NCI-H1048 (cell line): ENCODE results near the gene CDS1.
"Not testable (repeated sequence)": the region's sequence is repeated elsewhere in the genome, so short reads cannot be mapped to it uniquely, and the experiment has no call there.

Experiments used
- DNase-seq: peaks from one replicate; lab custom pipeline; 2025; lab: John Stamatoyannopoulos, UW

Gene CDS1

DNA sequence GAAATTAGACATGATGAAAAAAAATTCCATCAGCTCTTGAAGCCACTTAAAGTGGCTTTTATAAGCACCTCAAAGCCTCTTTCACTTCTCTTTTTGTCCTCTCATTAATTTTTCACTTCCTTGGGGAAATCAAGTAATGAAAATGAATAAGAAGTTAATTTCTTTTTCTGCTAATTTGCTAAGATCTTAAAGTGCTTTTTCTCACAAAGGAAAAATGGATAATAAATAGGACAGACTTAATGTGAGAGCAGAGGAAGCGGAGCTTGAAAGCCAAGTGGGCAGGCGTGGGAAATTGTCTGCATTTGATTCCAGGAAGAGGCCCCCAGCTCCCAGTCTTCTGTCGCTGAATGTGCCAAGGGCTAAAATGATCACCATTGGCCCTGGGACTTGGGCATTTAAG is 28.6 kb downstream of the CDS1 start:
- DNase-seq = no peak

GRCh38 chr4:84614891-84615290 is 32.0 kb downstream of the CDS1 start:
- DNase-seq = no peak

DNA sequence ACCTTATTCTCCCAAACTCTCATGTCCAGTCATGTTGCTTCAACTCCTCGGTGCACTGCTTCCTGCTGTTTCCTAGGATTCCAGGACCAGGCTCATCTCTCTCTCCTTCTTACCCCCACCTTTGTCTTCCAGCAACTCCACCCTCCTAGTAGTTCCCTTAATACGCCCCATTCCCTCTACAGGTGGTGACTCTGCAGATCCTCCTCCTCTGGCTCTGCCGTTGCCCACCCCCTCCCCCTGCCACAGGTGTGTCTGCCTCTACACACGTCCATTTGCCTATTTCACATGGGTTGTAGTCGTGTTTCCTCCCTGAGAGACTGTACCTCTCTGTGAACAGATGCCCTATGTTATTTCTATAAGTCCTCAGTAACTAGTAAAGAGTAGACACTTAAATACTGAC is 32.4 kb downstream of the CDS1 start:
- DNase-seq = no peak

GRCh38 chr4:84622959-84623358 is 40.0 kb downstream of the CDS1 start:
- no peak for DNase-seq

DNA sequence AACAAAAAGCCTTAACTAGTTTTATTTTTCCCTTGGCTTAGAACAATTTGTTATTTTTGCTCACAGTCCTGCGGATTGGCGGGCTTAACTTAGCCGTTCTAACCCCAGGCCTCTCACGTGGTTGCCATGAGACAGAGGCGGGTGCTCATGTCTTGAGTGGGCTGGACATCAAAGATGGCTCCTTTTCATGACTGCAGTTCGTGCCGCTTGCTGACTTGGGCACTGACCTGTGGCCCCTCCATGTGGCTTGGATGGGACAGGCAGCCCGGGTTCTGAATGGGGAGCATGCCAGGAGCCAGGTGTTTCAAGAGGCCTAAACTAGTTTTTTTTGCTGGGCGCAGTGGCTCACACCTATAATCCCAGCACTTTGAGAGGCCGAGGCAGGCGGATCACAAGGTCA is 40.7 kb downstream of the CDS1 start:
- DNase-seq = no peak

GRCh38 chr4:84626673-84627072 is 43.7 kb downstream of the CDS1 start:
- no peak for DNase-seq

- DNase-seq = no peak
Measured at GRCh38 chr4:84631573-84631972, 48.6 kb downstream of the CDS1 start.

DNA sequence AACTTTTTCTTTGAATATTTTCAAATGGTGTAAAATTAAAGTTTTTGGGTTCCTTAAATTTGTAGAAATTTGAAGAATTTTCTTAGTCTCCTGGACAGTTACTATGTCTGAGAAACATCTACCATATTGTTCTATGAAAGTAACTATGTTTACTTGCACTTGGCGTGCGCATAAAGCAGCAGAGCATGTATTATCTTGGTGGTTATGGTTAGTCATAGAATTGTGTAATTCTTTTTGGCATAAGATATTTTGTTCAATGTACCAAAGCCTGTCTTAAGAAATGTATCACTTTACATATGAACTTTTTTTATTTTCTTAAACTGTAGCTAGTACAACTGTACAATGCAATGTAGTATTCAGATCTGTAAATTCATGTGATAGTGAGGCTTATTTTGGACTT is 49.2 kb downstream of the CDS1 start:
- DNase-seq = no peak

DNA sequence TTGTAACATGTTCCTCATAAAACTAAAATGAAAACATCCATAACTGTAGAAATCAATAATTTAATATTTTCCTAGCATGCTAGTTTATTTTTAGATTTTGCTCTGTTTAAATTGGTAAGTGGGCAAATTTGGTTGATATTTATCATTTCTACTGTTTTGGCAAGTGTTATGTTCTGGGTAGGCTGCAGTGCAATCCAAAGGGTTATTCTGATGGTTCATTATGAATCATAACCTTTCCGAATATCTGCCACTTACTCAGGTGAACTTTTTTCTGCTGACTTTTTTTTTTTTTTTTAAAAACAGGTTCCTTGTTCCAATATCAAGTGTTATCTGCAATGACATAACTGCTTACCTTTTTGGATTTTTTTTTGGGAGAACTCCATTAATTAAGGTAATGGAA is 52.0 kb downstream of the CDS1 start:
- no peak for DNase-seq

DNA sequence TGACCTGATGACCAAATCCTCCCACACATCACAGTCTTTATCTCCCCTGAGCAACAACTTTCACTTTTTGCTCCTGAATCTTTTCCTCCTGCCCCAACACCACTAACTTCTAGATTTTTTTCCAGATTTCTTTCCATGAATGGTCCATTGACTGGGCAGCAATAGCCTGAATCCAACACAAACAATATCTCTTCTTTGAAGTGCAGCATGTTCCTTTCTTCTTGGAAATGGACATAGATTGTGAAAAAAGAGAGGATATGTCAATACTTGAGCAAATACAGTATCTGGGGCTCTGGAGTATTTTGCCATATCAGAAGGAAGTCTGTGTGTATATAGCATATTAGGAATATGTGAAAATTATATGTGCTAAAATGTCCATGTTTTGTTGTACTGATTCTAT is 55.2 kb downstream of the CDS1 start:
- no peak for DNase-seq

GRCh38 chr4:84639145-84639544 is 56.2 kb downstream of the CDS1 start:
- no peak for DNase-seq

- no peak for DNase-seq
Measured at GRCh38 chr4:84644087-84644486, 61.2 kb downstream of the CDS1 start.

DNA sequence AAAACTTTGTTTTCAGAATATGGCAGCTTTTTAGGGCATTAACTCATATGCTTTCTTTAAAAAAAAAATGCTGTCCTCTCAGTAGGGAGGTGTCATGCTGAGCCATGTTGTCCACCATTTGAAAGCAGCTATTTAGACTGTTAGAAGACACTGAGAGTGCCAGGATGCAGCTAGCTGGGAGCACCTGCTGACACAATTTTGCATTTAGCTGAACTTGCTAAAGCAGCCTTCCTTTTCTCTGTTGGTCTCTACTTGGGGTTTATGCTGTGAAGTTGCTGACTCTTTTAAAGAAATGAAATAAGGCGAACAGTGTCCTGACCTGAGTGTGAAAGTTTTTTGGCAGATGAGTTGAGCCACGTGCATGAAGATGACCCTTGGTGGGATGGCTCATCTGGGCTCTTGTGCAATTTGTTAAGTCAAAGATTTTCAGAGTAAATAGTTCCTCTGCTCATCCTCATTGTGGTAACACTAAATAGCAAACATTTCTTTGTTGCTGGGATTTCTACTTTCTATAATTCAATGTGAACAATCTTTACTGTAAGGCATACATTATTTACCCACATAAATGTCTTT is 64.5 kb downstream of the CDS1 start:
- no peak for DNase-seq

DNA sequence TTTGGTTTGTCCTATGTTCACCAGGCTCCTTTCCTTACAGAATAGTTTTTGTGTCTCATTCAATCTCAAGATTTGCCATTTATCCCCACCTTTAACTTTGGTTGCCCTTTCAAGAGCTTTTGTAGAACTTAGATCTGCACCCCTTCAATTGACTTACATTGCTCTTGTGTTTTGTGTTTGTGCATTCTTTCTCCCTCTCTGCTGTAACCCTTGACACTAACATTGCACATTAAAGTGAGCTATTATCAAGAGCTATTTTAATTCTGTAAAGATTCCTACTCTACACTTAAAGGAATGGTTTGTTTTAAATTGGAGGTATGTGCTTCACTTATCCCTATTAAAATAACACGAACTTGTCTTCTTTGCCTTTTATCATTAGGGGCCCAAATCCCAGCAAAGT is 65.3 kb downstream of the CDS1 start:
- no peak for DNase-seq

DNA sequence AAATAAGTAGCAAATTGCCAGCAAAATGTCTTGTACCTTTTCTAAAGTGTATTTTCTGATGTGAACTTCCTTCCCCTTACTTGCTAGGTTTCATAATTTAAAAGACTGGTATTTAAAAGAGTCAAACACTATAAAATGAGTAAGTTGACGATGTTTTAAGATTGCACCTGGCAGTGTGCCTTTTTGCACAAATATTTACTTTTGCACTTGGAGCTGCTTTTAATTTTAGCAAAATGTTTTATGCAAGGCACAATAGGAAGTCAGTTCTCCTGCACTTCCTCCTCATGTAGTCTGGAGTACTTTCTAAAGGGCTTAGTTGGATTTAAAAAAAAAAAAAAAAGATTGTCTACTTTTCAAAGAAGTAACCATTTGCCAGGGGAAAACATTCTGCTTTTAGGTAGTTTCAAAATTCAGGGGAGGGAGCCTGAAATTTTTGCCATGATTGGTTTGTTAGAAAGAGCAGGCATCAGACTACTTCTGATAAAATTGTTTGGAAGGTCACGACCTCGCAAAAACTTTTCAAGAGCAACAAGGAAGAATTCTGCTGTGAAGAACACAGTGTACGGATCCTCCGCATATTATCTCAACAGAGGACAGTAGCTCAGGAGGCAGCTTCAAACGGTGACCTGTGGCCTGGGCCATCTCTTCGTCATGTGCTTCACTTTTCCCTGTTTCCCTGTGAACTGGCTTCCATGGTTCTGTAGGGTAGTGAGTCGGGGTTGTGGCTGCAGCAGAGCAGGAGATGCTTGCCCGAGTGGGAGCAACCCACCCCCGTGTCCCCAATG is 66.1 kb downstream of the CDS1 start:
- no peak for DNase-seq

DNA sequence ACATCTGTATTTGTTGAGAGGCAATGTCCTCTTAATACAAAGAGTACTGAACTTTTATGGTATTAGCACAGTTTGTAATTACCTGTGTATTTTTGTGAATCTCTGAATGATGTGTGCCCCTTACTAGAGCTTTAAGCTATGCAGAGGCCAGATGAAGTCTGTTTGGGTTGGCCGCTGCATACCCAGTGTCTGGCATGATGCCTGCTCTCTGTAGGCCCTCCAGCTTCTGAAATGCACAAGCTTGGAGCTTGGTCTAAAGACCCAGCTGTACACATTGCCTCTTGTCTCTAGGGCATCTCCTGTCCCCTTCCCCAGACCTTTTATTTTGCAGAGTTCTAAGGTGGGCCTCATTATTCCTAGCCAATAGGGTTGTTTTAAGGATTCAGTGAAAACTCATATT is 68.6 kb downstream of the CDS1 start:
- no peak for DNase-seq

- no peak for DNase-seq
Measured at GRCh38 chr4:84652478-84652877, 69.6 kb downstream of the CDS1 start.

DNA sequence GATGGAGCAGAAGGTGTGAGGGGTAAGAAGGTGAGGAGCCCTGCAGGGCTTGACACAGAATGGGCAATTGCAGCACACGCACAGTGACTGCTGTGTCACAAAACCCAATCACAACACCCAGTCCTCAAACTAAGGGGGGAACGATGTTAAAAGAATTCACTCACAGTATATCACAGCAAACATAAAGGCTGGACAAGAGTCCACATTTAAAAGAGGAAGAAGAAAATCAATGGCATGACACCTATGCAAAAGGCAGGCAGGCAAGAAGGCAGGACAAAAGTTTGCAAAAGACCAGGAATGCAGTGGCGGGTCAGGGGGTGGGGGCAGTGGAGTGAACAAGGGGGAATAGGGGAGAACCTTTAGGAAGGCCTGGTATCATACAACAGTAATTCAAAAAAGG is 77.7 kb downstream of the CDS1 start:
- no peak for DNase-seq

DNA sequence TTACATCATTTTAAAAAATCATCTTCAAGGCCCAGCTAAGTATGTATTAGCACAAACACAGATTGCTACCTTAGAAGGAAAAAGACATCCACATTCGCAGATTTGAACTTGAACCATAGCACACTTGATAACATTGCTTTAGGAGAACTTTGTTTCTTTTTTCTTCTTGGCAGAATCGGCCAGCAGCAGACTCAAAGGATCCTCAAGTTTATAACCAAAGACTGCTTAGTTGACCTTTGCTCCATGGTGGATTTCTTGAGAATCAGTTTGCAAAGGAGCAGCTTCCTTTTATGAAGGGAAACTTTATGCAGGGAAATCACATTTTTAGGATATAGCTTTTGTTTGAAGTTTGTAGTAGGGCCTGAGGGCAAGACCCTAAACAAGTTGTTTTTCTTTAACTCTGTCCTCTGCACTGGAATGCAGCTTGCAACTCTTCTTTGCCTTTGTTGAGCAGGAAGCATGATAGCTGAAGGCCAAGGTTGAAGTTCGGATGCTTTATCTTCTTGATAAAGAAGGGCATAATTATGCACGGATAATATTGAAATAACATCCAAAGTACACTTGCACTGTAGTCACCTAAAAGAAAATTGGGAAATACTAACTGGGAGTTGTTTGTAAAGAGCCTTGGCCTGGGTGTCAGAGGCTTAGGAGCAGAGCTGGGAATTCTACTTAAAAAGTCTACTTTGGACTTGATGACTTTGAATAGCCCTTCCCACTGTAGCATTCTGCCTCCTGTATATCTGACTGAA is 78.4 kb downstream of the CDS1 start:
- DNase-seq = no peak

GRCh38 chr4:84664767-84665166 is 81.8 kb downstream of the CDS1 start:
- not testable (repeated sequence) for DNase-seq

DNA sequence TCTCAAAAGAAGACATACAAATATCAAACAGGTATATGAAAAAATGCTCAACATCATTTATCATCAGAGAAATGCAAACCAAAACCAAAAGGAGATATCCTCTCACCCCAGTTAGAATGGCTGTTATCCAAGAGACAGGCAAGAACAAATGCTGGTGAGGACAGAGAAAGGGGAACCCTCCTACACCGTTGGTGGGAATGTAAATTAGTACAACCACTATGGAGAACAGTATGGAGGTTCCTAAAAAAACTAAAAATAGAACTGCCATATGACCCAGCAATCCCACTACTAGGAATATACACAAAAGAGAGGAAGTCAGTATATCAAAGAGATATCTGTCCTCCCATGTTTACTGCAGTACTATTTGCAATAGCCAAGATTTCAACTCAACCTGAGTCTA is 83.5 kb downstream of the CDS1 start:
- no peak for DNase-seq

DNA sequence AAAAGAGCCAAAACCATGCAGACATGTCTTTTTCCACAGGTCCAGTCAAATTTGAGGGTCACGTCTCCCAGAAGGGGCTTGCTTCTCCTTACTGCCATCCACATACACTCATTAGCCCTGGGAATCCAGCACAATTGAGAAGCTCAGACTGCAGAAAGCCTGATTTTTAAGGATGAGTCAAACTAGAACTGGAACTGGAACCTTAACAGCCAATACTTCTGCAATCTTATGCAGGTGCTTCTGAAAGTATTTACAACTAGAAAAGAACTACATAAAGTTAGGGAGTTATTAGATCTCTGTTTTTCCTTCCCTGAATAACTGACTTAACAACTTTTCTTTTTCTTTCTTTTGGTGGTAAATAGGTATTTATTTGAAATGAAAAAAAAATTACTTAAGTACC is 86.3 kb downstream of the CDS1 start:
- DNase-seq = no peak

GRCh38 chr4:84672177-84672576 is 89.2 kb downstream of the CDS1 start:
- DNase-seq = no peak
